B cell (primary cell): ENCODE results near the gene SLC18B1.

Source experiments
- EZH2 ChIP-seq: IDR thresholded peaks from 2 replicates; pipeline ENCODE4 v1.6.1; 2012; ENCODE audit warnings: borderline replicate concordance, low read depth, mild to moderate bottlenecking, moderate library complexity, low read length; ENCODE audit not compliant: insufficient read depth, poor library complexity, severe bottlenecking
- TF ChIP-seq, protein P1 (sequence below): fragments of 200-600 bp; IDR thresholded peaks from one replicate; pipeline ENCODE4 v1.8.0; 2022; ENCODE audit warnings: antibody characterized with exemption, mild to moderate bottlenecking

- TF ChIP-seq, protein P1, sequence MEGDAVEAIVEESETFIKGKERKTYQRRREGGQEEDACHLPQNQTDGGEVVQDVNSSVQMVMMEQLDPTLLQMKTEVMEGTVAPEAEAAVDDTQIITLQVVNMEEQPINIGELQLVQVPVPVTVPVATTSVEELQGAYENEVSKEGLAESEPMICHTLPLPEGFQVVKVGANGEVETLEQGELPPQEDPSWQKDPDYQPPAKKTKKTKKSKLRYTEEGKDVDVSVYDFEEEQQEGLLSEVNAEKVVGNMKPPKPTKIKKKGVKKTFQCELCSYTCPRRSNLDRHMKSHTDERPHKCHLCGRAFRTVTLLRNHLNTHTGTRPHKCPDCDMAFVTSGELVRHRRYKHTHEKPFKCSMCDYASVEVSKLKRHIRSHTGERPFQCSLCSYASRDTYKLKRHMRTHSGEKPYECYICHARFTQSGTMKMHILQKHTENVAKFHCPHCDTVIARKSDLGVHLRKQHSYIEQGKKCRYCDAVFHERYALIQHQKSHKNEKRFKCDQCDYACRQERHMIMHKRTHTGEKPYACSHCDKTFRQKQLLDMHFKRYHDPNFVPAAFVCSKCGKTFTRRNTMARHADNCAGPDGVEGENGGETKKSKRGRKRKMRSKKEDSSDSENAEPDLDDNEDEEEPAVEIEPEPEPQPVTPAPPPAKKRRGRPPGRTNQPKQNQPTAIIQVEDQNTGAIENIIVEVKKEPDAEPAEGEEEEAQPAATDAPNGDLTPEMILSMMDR, result no peak
- TF ChIP-seq EZH2, result no peak
These were observed 49.3 kb downstream of the SLC18B1 start for GRCh38 chr6:132749111-132749510.
